GM23248 (cell line): ENCODE results near the gene MFAP1. TPM values are rescaled to one million over a fixed set of nuclear protein-coding genes. Genes with fewer than 3 reads are reported as not detected.
A peak's percentile ranks its signal among the peaks of the same experiment; 100 is the strongest.
"Not testable (repeated sequence)": the region's sequence is repeated elsewhere in the genome, so short reads cannot be mapped to it uniquely, and the experiment has no call there.

Experiments
- DNase-seq: peaks from one replicate; pipeline ENCODE4 v3.0.0-alpha.2; 2015
- H2AFZ ChIP-seq: fragments of 200-600 bp; sonication (generic); 2 replicates; pipeline ENCODE4 v1.6.1; 2016; ENCODE audit warnings: antibody characterized with exemption
- H3F3A ChIP-seq: fragments of 200-600 bp; sonication (generic); 2 replicates; pipeline ENCODE4 v1.6.1; 2016; ENCODE audit warnings: mild to moderate bottlenecking, antibody characterized with exemption, mixed run types; ENCODE audit not compliant: insufficient read depth
- H3K27ac ChIP-seq: fragments of 200-600 bp; sonication (generic); 2 replicates; pipeline ENCODE4 v1.5.1; 2016; ENCODE audit warnings: mild to moderate bottlenecking
- H3K27me3 ChIP-seq: fragments of 200-600 bp; sonication (generic); replicated peaks from 2 replicates; pipeline ENCODE4 v1.6.1; 2016; ENCODE audit warnings: mild to moderate bottlenecking; ENCODE audit not compliant: insufficient read depth
- H3K36me3 ChIP-seq: fragments of 200-600 bp; sonication (generic); 2 replicates; pipeline ENCODE4 v1.6.1; 2016; ENCODE audit warnings: low read depth, mild to moderate bottlenecking
- H3K4me1 ChIP-seq: fragments of 200-600 bp; sonication (generic); 2 replicates; pipeline ENCODE4 v1.6.1; 2016; ENCODE audit warnings: mild to moderate bottlenecking; ENCODE audit not compliant: insufficient read depth
- H3K4me2 ChIP-seq: fragments of 200-600 bp; sonication (generic); one replicate; pipeline ENCODE4 v1.6.1; 2016; ENCODE audit warnings: mild to moderate bottlenecking; ENCODE audit not compliant: unreplicated experiment
- H3K4me3 ChIP-seq: fragments of 200-600 bp; sonication (generic); 2 replicates; pipeline ENCODE4 v1.5.1; 2016; ENCODE audit warnings: mild to moderate bottlenecking
- H3K79me2 ChIP-seq: fragments of 200-600 bp; sonication (generic); 2 replicates; pipeline ENCODE4 v1.6.1; 2016; ENCODE audit warnings: mild to moderate bottlenecking; ENCODE audit not compliant: insufficient read depth
- H3K9ac ChIP-seq: fragments of 200-600 bp; sonication (generic); 2 replicates; pipeline ENCODE4 v1.6.1; 2016; ENCODE audit warnings: mild to moderate bottlenecking
- H3K9me2 ChIP-seq: fragments of 200-600 bp; sonication (generic); 2 replicates; pipeline ENCODE4 v1.6.1; 2016; ENCODE audit warnings: mixed run types, mild to moderate bottlenecking, moderate library complexity; ENCODE audit not compliant: insufficient read depth
- H3K9me3 ChIP-seq: fragments of 200-600 bp; sonication (generic); one replicate; pipeline ENCODE4 v1.6.1; 2017; ENCODE audit warnings: low read depth
- H4K20me1 ChIP-seq: fragments of 200-600 bp; sonication (generic); 2 replicates; pipeline ENCODE4 v1.6.0; 2016; ENCODE audit not compliant: insufficient read depth
- EZH2 ChIP-seq: fragments of 200-600 bp; sonication (generic); IDR thresholded peaks from 2 replicates; pipeline ENCODE4 v1.6.1; 2018; ENCODE audit warnings: antibody characterized with exemption, mild to moderate bottlenecking; ENCODE audit not compliant: insufficient read depth, poor library complexity, severe bottlenecking
- EZH2phosphoT487 ChIP-seq: fragments of 200-600 bp; sonication (generic); IDR thresholded peaks from 2 replicates; pipeline ENCODE4 v1.6.1; 2018; ENCODE audit warnings: antibody characterized with exemption, moderate library complexity, mild to moderate bottlenecking, low read depth; ENCODE audit not compliant: insufficient read depth
- WGBS, 2 experiments: methylation state at CpG; one replicate each; pipeline ENCODE4 v1.1.6; 2015 to 2017; ENCODE audit warnings: low lambda C conversion rate in 2 of 2, low coverage in 1 of 2; ENCODE audit errors: missing lambda C conversion rate in 2 of 2; 5-methylcytosine and 5-hydroxymethylcytosine counted together
- in situ Hi-C: fragments of 300-500 bp; cut with MboI; formaldehyde crosslinking; loops from 2 replicates; pipeline ENCODE4 v1.15.0; 2020
- polyA plus RNA-seq: library from polyadenylated mRNA; unstranded; fragments of >200 nt; fragmentation: Nextera tagmentation; extraction: Ambion mirVana; gene quantifications from 2 replicates; pipeline ENCODE4 v1.2.1, GENCODE V29; 2016
- total RNA-seq: library from RNA; depleted of rRNA; stranded (reverse); fragments of >200 nt; shearing (Covaris generic); gene quantifications from 2 replicates; pipeline ENCODE4 v1.2.3, GENCODE V29; 2014

The MFAP1 gene
- total and polyA plus RNA-seq, 2 experiments from 2014 or later: 24.6 to 33.1 TPM

DNA sequence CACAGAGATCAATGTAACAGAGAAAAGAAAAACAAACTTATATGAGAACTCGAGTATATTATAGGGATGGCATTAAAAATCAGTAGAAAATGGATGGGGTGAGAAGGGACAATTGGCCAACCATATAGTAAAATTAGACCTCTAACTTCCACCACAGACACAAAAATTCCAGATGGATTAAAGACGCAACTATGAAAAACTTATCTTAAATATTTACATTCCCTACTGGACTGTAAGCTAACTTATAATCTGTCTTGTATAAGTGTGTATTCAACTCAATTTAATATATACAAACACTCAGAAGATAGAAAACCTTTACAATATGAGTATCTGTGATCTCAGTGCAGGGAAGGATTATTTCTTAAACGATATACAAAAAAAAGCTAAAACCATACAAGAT lies 3.0 kb downstream of the MFAP1 start:
- no peak for DNase-seq
- Histone ChIP-seq H3K4me2 (peak overlapping the region; percentile 18), H4K20me1 (no peaks in the 10 kb centered on the region)

GRCh38 chr15:43815064-43815463 lies 9.4 kb downstream of the MFAP1 start:
- in situ Hi-C loops, H3K9me3 ChIP-seq, H3K9ac ChIP-seq, H3K4me3 ChIP-seq, H2AFZ ChIP-seq, H3K4me2 ChIP-seq, H3K27me3 ChIP-seq, DNase-seq, H3K4me1 ChIP-seq, H3K9me2 ChIP-seq, H3F3A ChIP-seq, H4K20me1 ChIP-seq: not testable (repeated sequence)
- WGBS, 2 experiments: 92% methylated on average over 5 of the region's 5 CpGs
- Histone ChIP-seq H3K27ac (0 out of 2 replicates have a peak overlapping the region, but pooled peaks have one; percentile 2), H3K36me3 (peaks cover 45% of the 10 kb centered on the region), H3K79me2 (peaks cover 39% of the 10 kb centered on the region)

More for the DNA sequence above, 3.0 kb downstream of the MFAP1 start:
- Histone ChIP-seq H3F3A (no peaks in the 10 kb centered on the region), H3K9ac (no peak overlapping the region), H3K9me3 (no peaks in the 10 kb centered on the region), H3K36me3 (no peaks in the 10 kb centered on the region), H3K4me1 (peaks cover 15% of the 10 kb centered on the region; the same call in 1 of the 2 replicates), H3K27me3 (no peaks in the 10 kb centered on the region), H3K4me3 (no peak overlapping the region), H3K27ac (no peak overlapping the region), H3K79me2 (peaks cover 87% of the 10 kb centered on the region), H2AFZ (no peak overlapping the region), H3K9me2 (no peaks in the 10 kb centered on the region)
- TF ChIP-seq EZH2 (no peak), EZH2phosphoT487 (no peak)
- in situ Hi-C loops: no loop called here
- 93 to 95% methylated on average over 3 of the region's 3 CpGs for whole genome bisulfite sequencing, 2 experiments

- Histone ChIP-seq H3K4me3 (no peak overlapping the region), H3K36me3 (peaks cover 76% of the 10 kb centered on the region), H3F3A (peaks cover 30% of the 10 kb centered on the region), H3K9me3 (no peaks in the 10 kb centered on the region), H3K4me1 (no peaks in the 10 kb centered on the region), H3K79me2 (no peaks in the 10 kb centered on the region), H2AFZ (no peak overlapping the region), H3K9me2 (no peaks in the 10 kb centered on the region), H3K27me3 (no peaks in the 10 kb centered on the region), H3K9ac (no peak overlapping the region), H4K20me1 (no peaks in the 10 kb centered on the region), H3K4me2 (no peak overlapping the region), H3K27ac (no peak overlapping the region)
- TF ChIP-seq EZH2phosphoT487 (no peak), EZH2 (no peak)
- no peak for DNase-seq
- in situ Hi-C loops: no loop called here
- WGBS, 2 experiments: 87 to 94% methylated on average over 6 of the region's 6 CpGs
Measured at GRCh38 chr15:43808960-43809678, 15.4 kb downstream of the MFAP1 start.

GRCh38 chr15:43808435-43808950 lies 16.0 kb downstream of the MFAP1 start:
- H3K9me2 ChIP-seq: no peaks in the 10 kb centered on the region
- H3K4me1 ChIP-seq: no peaks in the 10 kb centered on the region
- no peak for DNase-seq
- in situ Hi-C loops: no loop called here
- no peak overlapping the region for H3K27ac ChIP-seq
- TF ChIP-seq EZH2phosphoT487 (no peak), EZH2 (no peak)
- H3K27me3 ChIP-seq: no peaks in the 10 kb centered on the region
- peaks cover 71% of the 10 kb centered on the region for H3K36me3 ChIP-seq
- 97 to 98% methylated on average over 5 of the region's 5 CpGs for WGBS, 2 experiments
- peaks cover 34% of the 10 kb centered on the region for H3F3A ChIP-seq
- no peaks in the 10 kb centered on the region for H3K9me3 ChIP-seq
- H3K9ac ChIP-seq: no peak overlapping the region
- H3K79me2 ChIP-seq: 0 out of 2 replicates have a peak, but pooled peaks cover under 1% of the 10 kb centered on the region
- H3K4me3 ChIP-seq: no peak overlapping the region
- no peak overlapping the region for H3K4me2 ChIP-seq
- H2AFZ ChIP-seq: no peak overlapping the region
- H4K20me1 ChIP-seq: no peaks in the 10 kb centered on the region

DNA sequence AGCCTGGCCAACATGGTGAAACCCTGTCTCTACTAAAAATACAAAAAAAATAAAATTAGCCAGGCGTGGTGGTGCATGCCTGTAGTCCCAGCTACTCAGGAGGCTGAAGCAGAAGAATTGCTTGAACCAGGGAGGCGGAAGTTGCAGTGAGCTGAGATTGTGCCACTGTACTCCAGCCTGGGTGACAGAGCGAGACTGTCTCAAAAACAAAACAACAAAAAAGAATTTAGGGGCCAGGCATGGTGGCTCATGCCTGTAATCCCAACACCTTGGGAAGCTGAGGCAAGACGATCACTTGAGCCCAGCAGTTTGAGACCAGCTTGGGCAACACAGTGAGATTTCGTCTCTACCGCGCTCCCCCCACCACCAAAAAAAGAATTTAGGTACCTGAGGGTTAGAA lies 21.8 kb downstream of the MFAP1 start:
- H3K4me1 ChIP-seq: peaks cover 18% of the 10 kb centered on the region
- H3K9me2 ChIP-seq, H3K4me2 ChIP-seq, H3K27me3 ChIP-seq, H4K20me1 ChIP-seq, in situ Hi-C loops, H3K9me3 ChIP-seq, H3K9ac ChIP-seq, H3K4me3 ChIP-seq, DNase-seq, H3K27ac ChIP-seq, H2AFZ ChIP-seq: not testable (repeated sequence)
- H3F3A ChIP-seq: peaks cover 58% of the 10 kb centered on the region
- WGBS, 2 experiments: 97 to 100% methylated on average over 7 of the region's 7 CpGs
- H3K36me3 ChIP-seq: peaks cover 31% of the 10 kb centered on the region
- peaks cover 30% of the 10 kb centered on the region for H3K79me2 ChIP-seq
